H9 (cell line): ENCODE measurements around the gene ARHGAP26. TPM values are rescaled to one million over a fixed set of nuclear protein-coding genes. Genes with fewer than 3 reads are reported as not detected.

Experiments
- DNase-seq: peaks from one replicate; pipeline ENCODE4 v3.0.0-alpha.2; 2017
- H2AFZ ChIP-seq: one replicate; pipeline ENCODE4 v1.6.1; 2013; ENCODE audit warnings: mild to moderate bottlenecking, low read length, control low read depth, moderate library complexity
- H2AK5ac ChIP-seq: 2 replicates; pipeline ENCODE4 v1.6.1; 2013; ENCODE audit warnings: low read length, control low read depth, mixed read lengths; ENCODE audit not compliant: insufficient read length
- H2BK120ac ChIP-seq: one replicate; pipeline ENCODE4 v1.6.1; 2013; ENCODE audit warnings: low read depth, mild to moderate bottlenecking, low read length, control low read depth, inconsistent platforms; ENCODE audit not compliant: poor library complexity, severe bottlenecking
- H2BK12ac ChIP-seq: 2 replicates; pipeline ENCODE4 v1.6.1; 2013; ENCODE audit warnings: low read length, control low read depth, mixed read lengths, low read depth; ENCODE audit not compliant: insufficient read length
- H2BK15ac ChIP-seq: 2 replicates; pipeline ENCODE4 v1.6.1; 2013; ENCODE audit warnings: low read depth, low read length, control low read depth
- H2BK20ac ChIP-seq: one replicate; pipeline ENCODE4 v1.6.1; 2013; ENCODE audit warnings: low read depth, mild to moderate bottlenecking, low read length, control low read depth, inconsistent platforms; ENCODE audit not compliant: poor library complexity, severe bottlenecking
- H2BK5ac ChIP-seq: 2 replicates; pipeline ENCODE4 v1.6.1; 2013; ENCODE audit warnings: low read length, control low read depth, mixed read lengths; ENCODE audit not compliant: insufficient read length
- H3K14ac ChIP-seq: 2 replicates; pipeline ENCODE4 v1.6.1; 2013; ENCODE audit warnings: low read length, control low read depth; ENCODE audit not compliant: insufficient read depth
- H3K18ac ChIP-seq: 2 replicates; pipeline ENCODE4 v1.6.1; 2013; ENCODE audit warnings: low read depth, mild to moderate bottlenecking, mixed read lengths, low read length, control low read depth; ENCODE audit not compliant: insufficient read length
- H3K23ac ChIP-seq: 2 replicates; pipeline ENCODE4 v1.6.1; 2013; ENCODE audit warnings: low read length, control low read depth, mixed read lengths, low read depth; ENCODE audit not compliant: insufficient read length
- H3K23me2 ChIP-seq: 2 replicates; pipeline ENCODE4 v1.6.1; 2013; ENCODE audit warnings: low read depth, mild to moderate bottlenecking, mixed read lengths, low read length, control low read depth; ENCODE audit not compliant: insufficient read length, poor library complexity, severe bottlenecking
- H3K27ac ChIP-seq: 2 replicates; pipeline ENCODE4 v1.5.1; 2013; ENCODE audit warnings: low read length, control low read depth, mixed read lengths, low read depth; ENCODE audit not compliant: insufficient read length
- H3K27me3 ChIP-seq: 2 replicates; pipeline ENCODE4 v1.6.1; 2013; ENCODE audit warnings: low read length, control low read depth, inconsistent platforms; ENCODE audit not compliant: insufficient read depth
- H3K4ac ChIP-seq: 2 replicates; pipeline ENCODE4 v1.6.1; 2013; ENCODE audit warnings: low read depth, mild to moderate bottlenecking, control low read depth, inconsistent platforms, low read length, moderate library complexity
- H3K4me1 ChIP-seq: 2 replicates; pipeline ENCODE4 v1.6.1; 2013; ENCODE audit warnings: low read length, control low read depth, inconsistent platforms; ENCODE audit not compliant: insufficient read depth
- H3K4me2 ChIP-seq: 2 replicates; pipeline ENCODE4 v1.6.1; 2013; ENCODE audit warnings: low read length, control low read depth, mixed read lengths; ENCODE audit not compliant: insufficient read length, insufficient read depth
- H3K56ac ChIP-seq: 2 replicates; pipeline ENCODE4 v1.6.1; 2013; ENCODE audit warnings: low read depth, mild to moderate bottlenecking, mixed read lengths, low read length, control low read depth; ENCODE audit not compliant: insufficient read length
- H3K79me1 ChIP-seq: 2 replicates; pipeline ENCODE4 v1.6.1; 2013; ENCODE audit warnings: low read depth, mild to moderate bottlenecking, moderate library complexity, low read length, control low read depth, inconsistent platforms; ENCODE audit not compliant: insufficient read depth, poor library complexity, severe bottlenecking
- H3K79me2 ChIP-seq: 2 replicates; pipeline ENCODE4 v1.6.1; 2013; ENCODE audit warnings: low read length, control low read depth, inconsistent platforms; ENCODE audit not compliant: insufficient read depth
- H3K9ac ChIP-seq: 2 replicates; pipeline ENCODE4 v1.6.1; 2013; ENCODE audit warnings: low read length, control low read depth, mixed read lengths; ENCODE audit not compliant: insufficient read length; ENCODE audit errors: extremely low read depth
- H3K9me3 ChIP-seq: one replicate; pipeline ENCODE4 v1.6.1; 2013; ENCODE audit warnings: low read depth, low read length, inconsistent platforms; ENCODE audit not compliant: control insufficient read depth
- H3T11ph ChIP-seq: one replicate; pipeline ENCODE4 v1.6.1; 2013; ENCODE audit warnings: mild to moderate bottlenecking, low read length, control low read depth, inconsistent platforms
- H4K20me1 ChIP-seq: one replicate; pipeline ENCODE4 v1.6.1; 2013; ENCODE audit not compliant: control insufficient read depth, insufficient read length, insufficient read depth
- H4K5ac ChIP-seq: 2 replicates; pipeline ENCODE4 v1.6.1; 2013; ENCODE audit warnings: low read depth, mild to moderate bottlenecking, mixed read lengths, low read length, control low read depth; ENCODE audit not compliant: insufficient read length
- H4K8ac ChIP-seq: replicated peaks from 2 replicates; pipeline ENCODE4 v1.6.1; 2013; ENCODE audit warnings: low read length, control low read depth, mixed read lengths, low read depth; ENCODE audit not compliant: insufficient read length
- H4K91ac ChIP-seq: 2 replicates; pipeline ENCODE4 v1.6.1; 2013; ENCODE audit warnings: low read depth, mild to moderate bottlenecking, moderate library complexity, mixed read lengths, low read length, control low read depth; ENCODE audit not compliant: insufficient read length
- H3K27ac Mint-ChIP-seq, 3 experiments: 2 replicates in 2 of 3; 3 replicates in 1 of 3; pipeline ENCODE4 v1.8.0; 2020 to 2021; ENCODE audit warnings: mixed read lengths in 3 of 3, mild to moderate bottlenecking in 1 of 3, moderate library complexity in 1 of 3
- H3K27me3 Mint-ChIP-seq: 2 replicates; pipeline ENCODE4 v1.8.0; 2021; ENCODE audit warnings: low read depth, mild to moderate bottlenecking, moderate library complexity, mixed read lengths
- H3K36me3 Mint-ChIP-seq, 3 experiments: 2 replicates in 2 of 3; 3 replicates in 1 of 3; pipeline ENCODE4 v1.8.0; 2020 to 2021; ENCODE audit warnings: low read depth in 3 of 3, mixed read lengths in 3 of 3; ENCODE audit not compliant: insufficient read depth in 1 of 3
- H3K4me1 Mint-ChIP-seq, 2 experiments: 2 replicates each; pipeline ENCODE4 v1.8.0; 2020; ENCODE audit warnings: mixed read lengths in 2 of 2
- H3K4me3 Mint-ChIP-seq, 2 experiments: 2 replicates in 1 of 2; 3 replicates in 1 of 2; pipeline ENCODE4 v1.8.0; 2020 to 2021; ENCODE audit warnings: mild to moderate bottlenecking in 2 of 2, mixed read lengths in 2 of 2, moderate library complexity in 1 of 2
- H3K9me3 Mint-ChIP-seq, 2 experiments: 2 replicates in 1 of 2; 3 replicates in 1 of 2; pipeline ENCODE4 v1.8.0; 2020; ENCODE audit warnings: mild to moderate bottlenecking in 2 of 2, mixed read lengths in 2 of 2, moderate library complexity in 1 of 2
- CTCF ChIP-seq: fragments of 200-600 bp; sonication (generic); conservative IDR thresholded peaks from 3 replicates; pipeline ENCODE4 v1.8.0; 2021; ENCODE audit warnings: antibody characterized with exemption, mild to moderate bottlenecking
- WGBS: extraction: QIAGEN DNeasy Blood & Tissue Kit; methylation state at CpG from one replicate; pipeline ENCODE4 v1.1.7; 2013; ENCODE audit warnings: missing lambda C conversion rate, low lambda C conversion rate, mixed read lengths; ENCODE audit not compliant: insufficient read length; ENCODE audit errors: extremely low coverage; 5-methylcytosine and 5-hydroxymethylcytosine counted together
- total RNA-seq: library from RNA; stranded (reverse); gene quantifications from 2 replicates; pipeline ENCODE4 v1.2.1, GENCODE V29; 2021

Gene ARHGAP26
- total RNA-seq, 1 experiment from 2014 or later: 13.8 TPM

- no CpG with 5 or more reads among the region's 2 CpGs for WGBS
These were observed 70.4 kb downstream of the ARHGAP26 start for GRCh38 chr5:142840575-142840974.

More at GRCh38 chr5:142840575-142840974, 70.4 kb downstream of the ARHGAP26 start:
- Histone ChIP-seq H2BK12ac (no peak overlapping the region), H3K9ac (no peak overlapping the region), H2BK120ac (no peak overlapping the region), H3K56ac (no peak overlapping the region), H3K23ac (no peak overlapping the region), H3K79me1 (no peaks in the 10 kb centered on the region), H3K23me2 (no peaks in the 10 kb centered on the region), H3K27ac (no peak overlapping the region), H3K9me3 (no peaks in the 10 kb centered on the region), H3K4me1 (peaks cover 3% of the 10 kb centered on the region; the same call in 1 of the 2 replicates), H4K91ac (no peak overlapping the region), H2AK5ac (no peak overlapping the region), H4K8ac (no peak overlapping the region), H3K27me3 (no peaks in the 10 kb centered on the region), H3K79me2 (no peaks in the 10 kb centered on the region), H2AFZ (no peak overlapping the region), H3K18ac (no peak overlapping the region), H3K4me2 (no peak overlapping the region), H4K20me1 (no peaks in the 10 kb centered on the region), H2BK20ac (no peak overlapping the region), H2BK5ac (no peak overlapping the region), H2BK15ac (no peak overlapping the region), H3K14ac (no peak overlapping the region), H4K5ac (no peak overlapping the region), H3K4ac (no peak overlapping the region), H3T11ph (no peak overlapping the region)
- Mint-ChIP-seq H3K27ac (no peak overlapping the region), H3K27me3 (no peaks in the 10 kb centered on the region), H3K9me3 (no peaks in the 10 kb centered on the region), H3K4me1 (peaks cover 15 to 16% of the 10 kb centered on the region in 2 experiments), H3K36me3 (no peaks in the 10 kb centered on the region), H3K4me3 (no peak overlapping the region)
- DNase-seq: no peak
- no peak for TF ChIP-seq CTCF
